Lower leg skin (tissue), 4 donors: ENCODE results near the gene ST3GAL4. TPM values are rescaled to one million over a fixed set of nuclear protein-coding genes. Genes with fewer than 3 reads are reported as not detected.

ENCODE experiments used
- DNase-seq, 2 donors: peaks; one replicate each; pipeline ENCODE4 v3.0.0-alpha.2; 2019; ENCODE audit warnings: low spot score in 2 of 2
- H3K4me3 ChIP-seq: fragments of 200-600 bp; sonication (generic); 2 replicates; pipeline ENCODE4 v1.5.1; 2017; ENCODE audit warnings: mild to moderate bottlenecking, low read depth; ENCODE audit not compliant: poor library complexity, severe bottlenecking
- POLR2A ChIP-seq, 2 donors: fragments of 450-650 bp; IDR thresholded peaks; one replicate each; pipeline ENCODE4 v1.6.1; 2016 to 2017; ENCODE audit warnings: antibody characterized with exemption in 2 of 2, mild to moderate bottlenecking in 1 of 2, moderate library complexity in 1 of 2
- WGBS, 2 donors: methylation state at CpG; one replicate each; pipeline ENCODE4 v1.1.5; 2018; 5-methylcytosine and 5-hydroxymethylcytosine counted together
- intact Hi-C: fragments of 100-400 bp; cut with DNase I; formaldehyde crosslinking; loops from one replicate; pipeline ENCODE4 v1.15.0; 2023; ENCODE audit warnings: low total_unique reads
- total RNA-seq, 4 donors: library from RNA; depleted of rRNA; stranded (reverse); fragments of >200 nt; gene quantifications; one replicate each; pipeline ENCODE4 v1.1.0, GENCODE V29; 2016
- TF ChIP-seq, protein P1 (sequence below), 3 donors: fragments of 450-650 bp; IDR thresholded peaks; one replicate each; pipeline ENCODE4 v1.5.1; 2016; ENCODE audit warnings: antibody characterized with exemption in 3 of 3, mild to moderate bottlenecking in 3 of 3, moderate library complexity in 2 of 3

ST3GAL4 gene
- total RNA-seq, 4 donors from 2014 or later, result 12.6 to 27.0 (median 17.1) TPM

DNA sequence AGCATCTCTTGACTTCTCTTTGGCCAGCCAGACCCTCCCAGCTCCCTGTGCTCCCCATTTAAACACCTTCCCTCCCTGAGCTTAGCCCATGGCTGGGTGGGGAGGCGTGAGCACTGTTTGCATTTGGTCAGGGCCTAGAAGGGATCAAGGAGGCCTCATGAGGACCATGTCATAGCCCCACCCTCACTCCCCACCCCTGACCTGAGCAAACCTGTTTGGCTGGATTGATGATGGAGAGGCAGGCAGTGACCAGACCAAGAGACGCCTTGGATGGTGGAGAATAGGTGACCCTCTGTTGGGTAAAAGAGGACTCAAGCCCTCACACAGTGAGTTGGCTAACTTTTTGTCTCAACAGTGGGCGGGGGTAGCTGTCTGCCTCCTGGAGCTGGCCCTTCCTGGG lies 49.9 kb downstream of the ST3GAL4 start:
- H3K4me3 ChIP-seq, result no peak overlapping the region
- TF ChIP-seq, protein P1, sequence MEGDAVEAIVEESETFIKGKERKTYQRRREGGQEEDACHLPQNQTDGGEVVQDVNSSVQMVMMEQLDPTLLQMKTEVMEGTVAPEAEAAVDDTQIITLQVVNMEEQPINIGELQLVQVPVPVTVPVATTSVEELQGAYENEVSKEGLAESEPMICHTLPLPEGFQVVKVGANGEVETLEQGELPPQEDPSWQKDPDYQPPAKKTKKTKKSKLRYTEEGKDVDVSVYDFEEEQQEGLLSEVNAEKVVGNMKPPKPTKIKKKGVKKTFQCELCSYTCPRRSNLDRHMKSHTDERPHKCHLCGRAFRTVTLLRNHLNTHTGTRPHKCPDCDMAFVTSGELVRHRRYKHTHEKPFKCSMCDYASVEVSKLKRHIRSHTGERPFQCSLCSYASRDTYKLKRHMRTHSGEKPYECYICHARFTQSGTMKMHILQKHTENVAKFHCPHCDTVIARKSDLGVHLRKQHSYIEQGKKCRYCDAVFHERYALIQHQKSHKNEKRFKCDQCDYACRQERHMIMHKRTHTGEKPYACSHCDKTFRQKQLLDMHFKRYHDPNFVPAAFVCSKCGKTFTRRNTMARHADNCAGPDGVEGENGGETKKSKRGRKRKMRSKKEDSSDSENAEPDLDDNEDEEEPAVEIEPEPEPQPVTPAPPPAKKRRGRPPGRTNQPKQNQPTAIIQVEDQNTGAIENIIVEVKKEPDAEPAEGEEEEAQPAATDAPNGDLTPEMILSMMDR (IDR thresholded peaks at IDR 0.05), result no peak
- TF ChIP-seq POLR2A (IDR thresholded peaks at IDR 0.05), result no peak
- intact Hi-C loops, result no loop called here
- no peak for DNase-seq
- 79 to 92% methylated on average over 3 of the region's 3 CpGs for WGBS, 2 donors

DNA sequence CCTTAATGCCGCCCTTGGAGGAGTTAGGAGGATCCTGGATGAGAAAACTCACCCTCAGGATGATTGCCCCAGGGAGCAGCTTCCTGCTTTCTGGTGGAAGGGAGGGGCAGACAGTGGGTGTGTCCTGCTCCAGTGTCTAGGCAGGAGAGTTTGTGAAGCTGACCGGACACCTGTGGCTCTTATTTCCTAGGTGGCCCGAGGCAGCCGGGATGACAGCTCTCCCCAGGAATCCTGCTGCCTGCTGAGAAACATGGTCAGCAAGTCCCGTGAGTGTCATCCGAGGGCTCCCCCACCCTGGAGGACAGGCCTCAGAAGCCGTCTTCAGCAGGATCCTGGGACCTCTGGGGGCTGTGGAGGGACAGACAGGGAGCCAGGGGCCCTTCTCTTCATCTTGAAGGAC lies 50.4 kb downstream of the ST3GAL4 start:
- 85 to 91% methylated on average over 3 to 4 of the region's 7 CpGs for WGBS, 2 donors
- no peak for DNase-seq
- intact Hi-C loops, result no loop called here
- H3K4me3 ChIP-seq, result no peak overlapping the region
- TF ChIP-seq, protein P1 (IDR thresholded peaks at IDR 0.05), result no peak
- no peak for TF ChIP-seq POLR2A (IDR thresholded peaks at IDR 0.05)

DNA sequence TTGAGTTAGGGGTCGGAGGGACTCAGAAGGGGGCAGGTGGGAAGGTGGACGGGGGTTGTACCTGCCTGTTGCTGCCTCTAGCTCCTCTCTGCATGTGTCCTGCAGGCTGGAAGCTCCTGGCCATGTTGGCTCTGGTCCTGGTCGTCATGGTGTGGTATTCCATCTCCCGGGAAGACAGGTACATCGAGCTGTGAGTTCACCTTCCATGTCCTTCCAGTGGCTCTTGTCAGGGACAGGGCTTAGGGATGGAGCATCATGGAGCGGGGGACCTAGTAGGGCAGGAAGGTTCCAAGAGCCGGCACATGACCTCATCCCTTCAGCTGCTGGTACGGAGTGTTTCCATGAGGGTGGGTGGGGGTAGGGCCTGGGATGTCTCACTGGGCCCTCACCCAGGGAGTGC lies 50.9 kb downstream of the ST3GAL4 start:
- no peak overlapping the region for H3K4me3 ChIP-seq
- intact Hi-C loops, result no loop called here
- 90 to 94% methylated on average over 7 to 8 of the region's 8 CpGs for WGBS, 2 donors
- TF ChIP-seq, protein P1 (IDR thresholded peaks at IDR 0.05), result no peak
- no peak for TF ChIP-seq POLR2A (IDR thresholded peaks at IDR 0.05)
- DNase-seq, result no peak

DNA sequence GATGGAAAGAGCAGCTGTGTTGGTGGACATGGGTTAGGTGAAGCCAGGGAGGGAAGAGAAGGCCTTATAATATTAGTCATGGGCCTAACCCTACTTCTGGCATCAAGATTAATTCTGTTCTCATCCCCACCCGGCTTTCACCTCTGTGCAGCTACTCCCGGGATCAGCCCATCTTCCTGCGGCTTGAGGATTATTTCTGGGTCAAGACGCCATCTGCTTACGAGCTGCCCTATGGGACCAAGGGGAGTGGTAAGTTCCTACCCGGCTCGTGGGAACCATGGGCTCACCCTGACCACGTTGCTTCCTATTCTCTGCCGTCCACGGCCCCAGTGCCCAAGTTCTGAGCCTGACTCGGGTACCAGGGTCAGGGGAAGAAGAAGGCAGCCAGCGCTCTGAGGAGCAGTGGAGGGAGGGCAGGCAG lies 51.6 kb downstream of the ST3GAL4 start:
- intact Hi-C loops, result no loop called here
- no peak for TF ChIP-seq POLR2A (IDR thresholded peaks at IDR 0.05)
- TF ChIP-seq, protein P1 (IDR thresholded peaks at IDR 0.05), result no peak
- H3K4me3 ChIP-seq, result no peak overlapping the region
- 79 to 84% methylated on average over 12 of the region's 12 CpGs for WGBS, 2 donors
- DNase-seq, result no peak

DNA sequence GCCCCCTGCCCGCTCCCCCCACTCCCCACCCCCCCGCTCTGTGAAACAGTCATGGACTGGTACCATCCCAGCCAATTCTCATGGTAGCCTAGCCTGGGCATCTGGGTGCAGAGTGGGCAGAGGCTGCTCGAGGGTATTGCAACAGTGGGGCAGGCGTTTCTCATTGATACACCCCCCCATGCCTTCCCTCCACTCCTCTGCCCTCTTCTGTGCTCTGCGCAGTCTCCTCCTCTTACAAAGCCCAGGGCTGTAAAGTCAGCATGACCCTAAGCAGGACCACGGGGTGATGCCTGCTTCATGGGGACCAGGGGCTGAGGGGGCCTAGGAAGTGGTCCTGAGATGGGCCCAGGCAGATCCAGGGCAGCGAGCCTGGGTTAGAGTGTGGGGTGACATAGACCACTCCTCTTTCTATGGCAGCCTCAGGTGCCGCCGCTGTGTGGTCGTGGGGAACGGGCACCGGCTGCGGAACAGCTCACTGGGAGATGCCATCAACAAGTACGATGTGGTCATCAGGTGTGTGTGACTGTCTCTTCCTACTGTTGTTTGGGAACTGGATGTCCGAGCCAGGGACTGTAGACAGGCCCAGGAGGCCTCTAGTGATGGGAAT lies 52.3 kb downstream of the ST3GAL4 start:
- no peak for DNase-seq
- no peak overlapping the region for H3K4me3 ChIP-seq
- 87 to 93% methylated on average over 15 of the region's 15 CpGs for WGBS, 2 donors
- TF ChIP-seq, protein P1 (IDR thresholded peaks at IDR 0.05), result no peak
- TF ChIP-seq POLR2A (IDR thresholded peaks at IDR 0.05), result no peak
- intact Hi-C loops, result no loop called here

DNA sequence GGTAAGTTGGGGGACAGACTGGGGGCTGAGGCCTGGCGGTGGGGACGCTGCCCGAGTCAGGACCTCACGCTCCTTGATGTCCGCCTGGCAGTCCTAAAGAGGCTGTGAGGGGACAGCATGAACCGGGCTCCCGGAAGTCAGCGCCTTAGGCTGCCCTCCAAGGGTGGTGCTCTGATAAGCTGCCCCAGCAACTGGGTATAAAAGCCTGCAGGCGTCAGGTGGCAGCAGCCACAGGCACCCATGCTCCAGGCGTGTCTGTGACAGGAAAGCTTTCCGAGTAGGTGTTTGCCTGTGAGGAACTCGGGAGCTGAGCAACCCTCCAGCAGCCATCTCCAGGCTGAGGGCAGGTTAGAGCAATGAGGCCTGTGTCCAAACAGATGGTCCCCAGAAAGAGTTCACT lies 53.0 kb downstream of the ST3GAL4 start:
- no peak overlapping the region for H3K4me3 ChIP-seq
- WGBS, 2 donors, result 59 to 72% methylated on average over 11 to 12 of the region's 12 CpGs
- intact Hi-C loops, result no loop called here
- no peak for DNase-seq
- TF ChIP-seq, protein P1 (IDR thresholded peaks at IDR 0.05), result no peak
